Upper lobe of left lung (tissue), 6 donors: ENCODE measurements around the gene FAM240A. TPM values are rescaled to one million over a fixed set of nuclear protein-coding genes. Genes with fewer than 3 reads are reported as not detected.
A peak's percentile ranks its signal among the peaks of the same experiment; 100 is the strongest.

Source experiments
- ATAC-seq, 2 donors: fragments of 200-7000 bp; cut with Tn5 transposase; one replicate each; pipeline ENCODE4 v1.9.1; 2022; ENCODE audit warnings: mild to moderate bottlenecking in 2 of 2, moderate library complexity in 2 of 2; ENCODE audit not compliant: low FRiP score in 2 of 2
- DNase-seq, 2 donors: peaks; one replicate each; pipeline ENCODE4 v3.0.0-alpha.2; 2019 to 2020
- H3K27ac ChIP-seq, 4 donors: fragments of 200-600 bp; sonication (generic); one replicate each; pipeline ENCODE4 v1.5.1; 2016 to 2019
- H3K27me3 ChIP-seq, 4 donors: fragments of 200-600 bp; sonication (generic); one replicate each; pipeline ENCODE4 v1.5.1; 2017 to 2019
- H3K36me3 ChIP-seq, 4 donors: fragments of 200-600 bp; sonication (generic); one replicate each; pipeline ENCODE4 v1.5.1; 2016 to 2019
- H3K4me1 ChIP-seq, 4 donors: fragments of 200-600 bp; sonication (generic); one replicate each; pipeline ENCODE4 v1.5.1; 2018 to 2019
- H3K4me3 ChIP-seq, 4 donors: fragments of 200-600 bp; sonication (generic); one replicate each; pipeline ENCODE4 v1.5.1; 2017 to 2019; ENCODE audit warnings: mild to moderate bottlenecking in 2 of 4, moderate library complexity in 1 of 4
- H3K9me3 ChIP-seq, 4 donors: fragments of 200-600 bp; sonication (generic); one replicate each; pipeline ENCODE4 v1.5.1; 2018 to 2019
- CTCF ChIP-seq, 6 experiments: fragments of 450-650 bp in 4 of 6; fragments of 200-600 bp in 2 of 6; sonication (generic) in 2 of 6; IDR thresholded peaks; one replicate each; pipeline ENCODE4 v1.5.1; 2016 to 2019; ENCODE audit warnings: antibody characterized with exemption in 6 of 6
- EP300 ChIP-seq, 4 donors: sonication (generic); formaldehyde crosslinking; IDR thresholded peaks; one replicate each; pipeline ENCODE4 v1.5.1; 2017; ENCODE audit warnings: antibody characterized with exemption in 4 of 4, control low read depth in 2 of 4
- POLR2A ChIP-seq, 4 donors: fragments of 450-650 bp; IDR thresholded peaks; one replicate each; pipeline ENCODE4 v1.5.1; 2016 to 2017; ENCODE audit warnings: antibody characterized with exemption in 4 of 4, mild to moderate bottlenecking in 2 of 4
- POLR2AphosphoS5 ChIP-seq, 2 donors: sonication (generic); formaldehyde crosslinking; IDR thresholded peaks; one replicate each; pipeline ENCODE4 v1.5.1; 2017; ENCODE audit warnings: antibody characterized with exemption in 2 of 2
- WGBS, 2 donors: methylation state at CpG; one replicate each; pipeline ENCODE4 v1.1.5; 2017 to 2018; 5-methylcytosine and 5-hydroxymethylcytosine counted together
- total RNA-seq, 6 donors: library from RNA; depleted of rRNA in 4 of 6; stranded (reverse); fragments of >200 nt in 4 of 6; gene quantifications; one replicate each; pipeline versions ENCODE4 v1.1.0 to v1.2.1, GENCODE V29; 2016 to 2021
- donor health status: DM: no; HTN: no; CAD: no; lungs with moderate emphysema.
- donor health status: DM: no; HTN: yes; CAD: no; lungs with severe emphysema.

Gene FAM240A
- total RNA-seq, 6 donors from 2014 or later = not detected

- Histone ChIP-seq H3K27me3 (peaks cover 0 to 2% (median 0%) of the 10 kb centered on the region in 4 donors), H3K36me3 (no peaks in the 10 kb centered on the region), H3K4me1 (peaks cover 10 to 14% (median 13%) of the 10 kb centered on the region in 4 donors), H3K9me3 (no peaks in the 10 kb centered on the region), H3K27ac (no peak within 1 kb of the TSS), H3K4me3 (peak within 1 kb of the TSS; percentile 27 to 54 (median 48))
- no peak for TF ChIP-seq CTCF (IDR thresholded peaks at IDR 0.05)
- peak in 1 of 4 donors; percentile 13 for TF ChIP-seq POLR2A (IDR thresholded peaks at IDR 0.05)
- TF ChIP-seq POLR2AphosphoS5 (IDR thresholded peaks at IDR 0.05) = no peak
- TF ChIP-seq EP300 (IDR thresholded peaks at IDR 0.05) = no peak
- 4 to 5% methylated on average over 11 to 28 of the region's 39 CpGs for WGBS, 2 donors
- ATAC-seq (peak; percentile 67 to 94), DNase-seq (peak; percentile 32 to 87)
Observed at GRCh38 chr3:46566040-46566641, 46.2 kb upstream of the FAM240A start, which contains the start of gene LRRC2. Gene LRRC2, minus strand, starts transcription at chr3:46566302. Its CDS starts 14,711 bp downstream, at chr3:46551591.

- Histone ChIP-seq H3K4me1 (peaks cover 0 to 2% (median 1%) of the 10 kb centered on the region in 4 donors), H3K9me3 (no peaks in the 10 kb centered on the region), H3K27me3 (no peaks in the 10 kb centered on the region), H3K36me3 (no peaks in the 10 kb centered on the region), H3K4me3 (no peak overlapping the region), H3K27ac (no peak overlapping the region)
- ATAC-seq (no peak), DNase-seq (no peak)
- TF ChIP-seq POLR2A (IDR thresholded peaks at IDR 0.05) (no peak), POLR2AphosphoS5 (IDR thresholded peaks at IDR 0.05) (no peak), CTCF (IDR thresholded peaks at IDR 0.05) (no peak), EP300 (IDR thresholded peaks at IDR 0.05) (no peak)
- WGBS, 2 donors = 62 to 65% methylated on average over 2 to 3 of the region's 3 CpGs
Observed at GRCh38 chr3:46571684-46572083, 40.6 kb upstream of the FAM240A start.

- no peak for TF ChIP-seq CTCF (IDR thresholded peaks at IDR 0.05)
- no peak for TF ChIP-seq EP300 (IDR thresholded peaks at IDR 0.05)
- no peak for TF ChIP-seq POLR2A (IDR thresholded peaks at IDR 0.05)
- TF ChIP-seq POLR2AphosphoS5 (IDR thresholded peaks at IDR 0.05) = no peak
- 64 to 66% methylated on average over 4 of the region's 4 CpGs for WGBS, 2 donors
- H3K4me3 ChIP-seq = no peak overlapping the region
- ATAC-seq = no peak
- peaks cover 0 to 2% (median 0%) of the 10 kb centered on the region in 4 donors for H3K27me3 ChIP-seq
- DNase-seq = no peak
- no peak overlapping the region for H3K27ac ChIP-seq
- H3K4me1 ChIP-seq = peaks cover 0 to 8% (median 6%) of the 10 kb centered on the region in 4 donors
- H3K36me3 ChIP-seq = no peaks in the 10 kb centered on the region
- no peaks in the 10 kb centered on the region for H3K9me3 ChIP-seq
Observed at GRCh38 chr3:46573701-46574100, 38.6 kb upstream of the FAM240A start.

- H3K27me3 ChIP-seq = peaks cover 0 to 2% (median 0%) of the 10 kb centered on the region in 4 donors
- no peak overlapping the region for H3K27ac ChIP-seq
- DNase-seq = no peak
- TF ChIP-seq CTCF (IDR thresholded peaks at IDR 0.05) = no peak
- no peak for TF ChIP-seq EP300 (IDR thresholded peaks at IDR 0.05)
- no peak for TF ChIP-seq POLR2A (IDR thresholded peaks at IDR 0.05)
- no peak for TF ChIP-seq POLR2AphosphoS5 (IDR thresholded peaks at IDR 0.05)
- H3K4me3 ChIP-seq = no peak overlapping the region
- no peaks in the 10 kb centered on the region for H3K36me3 ChIP-seq
- no peak for ATAC-seq
- 82 to 93% methylated on average over 2 of the region's 2 CpGs for whole genome bisulfite sequencing, 2 donors
- no peaks in the 10 kb centered on the region for H3K9me3 ChIP-seq
- H3K4me1 ChIP-seq = peaks cover under 1 to 13% (median 6%) of the 10 kb centered on the region in 4 donors
Observed at GRCh38 chr3:46574243-46574646, 38.1 kb upstream of the FAM240A start.
